HEK293T (cell line): ENCODE results near the gene PSMB4.

Experiments
- ARNT ChIP-seq: fragments of 450-650 bp; IDR thresholded peaks from 2 replicates; pipeline ENCODE4 v1.6.1; 2017; ENCODE audit warnings: mild to moderate bottlenecking
- BHLHE40 ChIP-seq: fragments of 450-650 bp; IDR thresholded peaks from 2 replicates; pipeline ENCODE4 v1.6.1; 2016; ENCODE audit warnings: mild to moderate bottlenecking, moderate library complexity, borderline replicate concordance
- FOXA1 ChIP-seq: fragments of 450-650 bp; IDR thresholded peaks from 2 replicates; pipeline ENCODE4 v1.6.1; 2016; ENCODE audit warnings: mild to moderate bottlenecking
- FOXK2 ChIP-seq: fragments of 450-650 bp; IDR thresholded peaks from 2 replicates; pipeline ENCODE4 v1.6.1; 2016; ENCODE audit warnings: mild to moderate bottlenecking
- FOXM1 ChIP-seq: fragments of 450-650 bp; IDR thresholded peaks from 2 replicates; pipeline ENCODE4 v1.6.1; 2017; ENCODE audit warnings: mild to moderate bottlenecking, borderline replicate concordance
- HDGF ChIP-seq: fragments of 450-650 bp; IDR thresholded peaks from 2 replicates; pipeline ENCODE4 v1.6.1; 2017; ENCODE audit warnings: antibody characterized with exemption, borderline replicate concordance
- NFRKB ChIP-seq: fragments of 450-650 bp; IDR thresholded peaks from 2 replicates; pipeline ENCODE4 v1.6.1; 2016; ENCODE audit warnings: mild to moderate bottlenecking, moderate library complexity
- SP1 ChIP-seq: fragments of 450-650 bp; IDR thresholded peaks from 2 replicates; pipeline ENCODE4 v1.6.1; 2017

DNA sequence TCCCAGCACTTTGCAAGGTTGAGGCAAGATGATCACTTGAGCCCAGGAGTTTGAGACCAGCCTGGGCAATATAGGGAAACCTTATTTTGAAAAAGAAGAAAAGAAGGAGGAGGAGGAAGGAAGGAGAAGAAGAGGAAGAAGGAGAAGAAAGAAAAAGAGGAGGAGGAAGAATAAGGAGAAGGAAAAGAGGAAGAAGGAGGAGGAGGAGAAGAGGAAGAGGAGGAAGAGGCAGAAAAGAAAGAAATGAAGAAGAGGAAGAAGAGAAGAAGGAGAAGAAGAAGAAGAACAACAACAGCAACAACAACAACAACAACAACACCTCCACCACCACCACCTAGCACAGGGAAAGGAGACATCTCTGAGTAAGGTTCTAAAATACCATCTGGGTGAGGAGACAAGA, 37.5 kb upstream of the PSMB4 start:
- TF ChIP-seq FOXM1: no peak
- TF ChIP-seq ARNT: no peak
- no peak for TF ChIP-seq FOXK2
- no peak for TF ChIP-seq BHLHE40
- no peak for TF ChIP-seq SP1
- TF ChIP-seq FOXA1: no peak
- TF ChIP-seq NFRKB: no peak
- no peak for TF ChIP-seq HDGF
